Activated CD8-positive, alpha-beta memory T cell treated with anti-CD3 and anti-CD28 coated beads for 24 hours (primary cell): ENCODE data around the gene TFAM.
"Not testable (repeated sequence)": the region's sequence is repeated elsewhere in the genome, so short reads cannot be mapped to it uniquely, and the experiment has no call there.

ENCODE experiments used
- DNase-seq: peaks from one replicate; pipeline ENCODE4 v3.0.0-alpha.2; 2020

TFAM gene

DNA sequence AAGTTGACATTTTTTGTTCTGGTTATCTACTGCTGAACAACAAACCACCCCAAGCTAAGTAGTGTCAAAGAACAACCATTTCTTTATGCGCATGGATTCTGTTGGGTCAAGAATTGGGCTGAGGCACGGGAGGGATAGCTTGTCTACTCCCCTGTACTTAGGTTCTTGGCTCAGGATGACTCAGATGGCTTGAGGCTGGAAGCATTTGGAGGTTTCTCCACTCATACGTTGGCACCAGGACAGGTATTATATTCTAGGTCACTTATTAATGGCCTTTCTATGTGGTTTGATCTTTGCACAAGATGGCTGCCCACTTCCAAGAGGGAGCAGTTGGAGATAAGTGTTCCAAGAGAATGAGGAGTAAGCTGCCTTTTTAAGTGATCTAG lies 11.8 kb upstream of the TFAM start:
- DNase-seq, result no peak

DNA sequence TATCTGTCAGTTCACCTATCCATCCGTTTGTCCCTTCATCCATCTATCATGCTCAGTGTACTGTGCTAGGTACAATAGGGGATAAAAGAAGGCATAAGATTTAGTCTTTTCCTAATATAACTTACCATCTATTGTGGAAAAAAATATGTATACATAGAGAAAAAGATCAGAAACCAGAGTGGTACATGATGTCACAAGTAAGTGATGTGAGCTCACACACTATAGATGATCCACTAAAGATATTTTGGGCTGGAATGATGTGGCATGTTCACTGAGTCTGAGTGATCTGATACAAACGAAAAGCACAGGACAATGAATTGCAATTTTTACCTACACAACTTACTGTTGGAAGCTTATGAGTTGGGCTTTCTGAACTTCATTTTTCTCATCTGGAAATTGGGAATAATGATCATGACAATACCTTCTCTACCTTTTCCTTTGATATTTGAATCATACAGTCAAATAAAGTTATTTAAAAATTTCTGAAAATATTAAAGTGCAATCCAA lies 2.7 kb upstream of the TFAM start:
- DNase-seq, result no peak

GRCh38 chr10:58384095-58384494 lies 1.1 kb upstream of the TFAM start:
- DNase-seq, result no peak

DNA sequence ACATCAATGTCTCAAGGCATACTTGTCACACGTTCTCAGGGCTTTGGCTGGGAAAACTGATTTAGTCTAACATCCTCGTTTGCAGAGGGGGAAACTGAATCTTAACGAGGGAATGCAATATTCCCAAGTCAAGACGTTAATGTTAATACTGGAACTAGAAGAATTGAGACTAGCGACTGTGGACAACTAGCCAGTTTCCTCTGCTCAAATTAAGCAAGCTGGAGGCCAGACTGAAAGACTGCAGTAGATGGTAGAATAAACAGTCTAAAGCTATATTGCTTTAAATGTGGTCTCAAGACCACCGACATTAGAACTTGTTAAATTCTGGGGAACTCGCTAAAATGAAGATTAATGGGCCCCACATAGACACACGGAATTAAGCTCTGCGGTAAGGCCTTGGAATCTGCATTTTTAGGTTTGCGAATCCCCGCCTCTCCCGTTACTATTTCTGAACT lies 639 bp upstream of the TFAM start:
- DNase-seq, result no peak

GRCh38 chr10:58385784-58386112 lies 538 bp downstream of the TFAM start:
- no peak for DNase-seq

DNA sequence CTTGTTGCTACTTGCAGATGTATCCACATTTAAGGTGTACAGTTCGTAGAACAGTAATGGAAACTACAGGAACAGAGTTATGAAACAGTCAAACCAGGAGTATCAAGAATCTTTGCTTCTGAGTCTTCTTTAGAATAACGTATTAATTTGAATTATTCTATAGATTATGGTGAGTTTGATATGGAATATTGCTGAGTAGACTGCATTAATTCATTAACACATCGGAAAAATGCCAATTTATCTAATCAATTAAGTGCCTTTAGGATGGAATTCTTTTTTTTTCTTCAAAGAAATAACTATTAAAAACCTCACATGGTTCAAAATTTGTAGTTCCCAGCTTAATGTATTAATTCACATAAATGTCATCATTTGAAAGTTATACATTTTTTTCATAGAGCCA lies 3.8 kb downstream of the TFAM start:
- DNase-seq, result no peak

DNA sequence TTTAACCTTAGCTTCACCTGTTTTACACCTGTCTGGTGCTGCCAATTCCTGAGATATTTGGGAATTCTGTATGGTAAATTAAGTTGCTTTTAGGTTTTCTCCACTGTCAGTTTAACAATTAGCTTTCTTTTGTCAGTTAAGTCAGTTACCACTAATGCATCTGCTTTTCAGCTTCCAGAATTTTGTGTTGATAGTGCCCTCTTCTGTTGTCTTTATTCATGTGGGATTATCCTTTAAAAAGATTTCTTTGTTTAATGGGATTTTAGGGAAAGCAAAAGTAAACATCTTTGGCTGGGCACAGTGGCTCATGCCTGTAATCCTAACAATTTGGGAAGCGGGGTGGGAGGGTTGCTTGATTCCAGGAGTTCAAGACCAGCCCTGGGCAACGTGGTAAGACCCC lies 8.1 kb downstream of the TFAM start:
- DNase-seq, result no peak

DNA sequence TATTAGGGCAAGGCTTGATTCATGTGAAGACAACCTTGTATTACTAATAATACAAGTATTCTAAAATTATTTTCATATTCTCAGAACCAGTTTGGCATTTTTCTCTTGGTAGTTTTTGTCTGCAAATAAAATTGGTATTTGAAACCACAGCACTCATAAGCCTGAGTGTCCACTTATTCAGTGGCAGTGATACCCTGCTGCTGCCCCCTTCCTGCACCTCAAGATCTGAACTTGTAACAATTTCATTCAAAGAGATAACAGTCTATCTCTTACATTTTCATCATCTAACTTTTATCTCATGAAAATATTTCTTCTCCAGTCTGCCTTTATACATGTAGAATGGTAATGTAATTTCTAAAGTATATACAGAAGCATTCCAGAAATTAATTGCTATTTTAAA lies 9.3 kb downstream of the TFAM start:
- DNase-seq, result no peak

- no peak for DNase-seq
These were observed 10.8 kb downstream of the TFAM start for GRCh38 chr10:58396057-58396456.

DNA sequence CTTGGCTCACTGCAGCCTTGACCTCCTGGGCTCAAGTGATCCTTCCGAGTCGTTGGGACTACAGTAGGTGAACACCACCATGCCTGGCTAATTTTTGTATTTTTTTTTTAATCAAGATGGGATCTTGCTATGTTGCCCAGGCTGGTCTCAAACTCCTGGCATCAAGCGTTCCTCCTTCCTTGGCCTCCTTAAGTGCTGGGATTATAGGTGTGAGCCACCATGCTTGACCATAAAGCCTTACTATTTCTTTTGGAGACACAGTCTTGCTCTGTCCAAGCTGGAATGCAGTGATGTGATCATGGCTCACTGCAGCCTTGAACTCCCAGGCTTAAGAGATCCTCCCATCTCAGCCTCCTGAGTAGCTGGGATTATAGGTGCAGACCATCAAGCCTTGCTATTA lies 12.6 kb downstream of the TFAM start:
- DNase-seq, result no peak

DNA sequence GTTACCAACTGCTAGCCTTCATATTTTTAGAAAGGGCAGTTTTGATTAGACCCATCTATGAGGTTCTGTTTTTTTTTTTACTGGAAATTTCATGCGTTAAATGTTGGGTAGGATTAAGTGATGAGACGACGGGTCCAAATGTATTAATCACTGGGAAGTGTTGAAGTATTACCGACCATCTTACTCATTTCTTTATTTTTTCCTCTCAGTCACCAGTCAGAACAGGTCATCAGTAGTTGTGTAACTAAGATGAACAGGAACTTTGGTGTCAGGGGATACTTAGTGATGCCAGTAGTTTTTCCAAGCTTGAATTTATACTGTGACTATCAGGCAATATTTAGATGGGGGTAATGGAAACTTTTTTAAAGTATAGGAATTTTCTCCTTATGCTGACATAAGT lies 14.2 kb downstream of the TFAM start:
- no peak for DNase-seq

- no peak for DNase-seq
These were observed 15.4 kb downstream of the TFAM start for GRCh38 chr10:58400609-58401008.

DNA sequence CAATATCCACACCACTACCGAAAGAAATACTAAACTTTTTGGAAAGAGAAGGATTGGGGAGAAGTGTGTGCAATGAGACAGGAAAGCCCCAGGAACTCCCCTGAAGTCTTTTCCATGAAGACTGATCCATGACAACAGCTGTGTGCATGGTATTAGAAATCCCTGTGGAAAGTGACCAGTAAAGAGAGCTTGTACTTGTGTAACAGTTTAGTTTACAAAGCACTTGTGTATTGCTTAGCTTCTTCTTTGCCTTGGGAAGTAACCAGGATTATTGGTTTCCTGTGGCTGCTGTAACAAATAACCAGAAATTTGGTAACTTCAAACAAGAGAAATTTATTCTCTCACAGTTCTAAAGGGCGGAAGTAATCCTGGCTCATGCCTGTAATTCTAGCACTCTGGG lies 18.8 kb downstream of the TFAM start:
- no peak for DNase-seq

DNA sequence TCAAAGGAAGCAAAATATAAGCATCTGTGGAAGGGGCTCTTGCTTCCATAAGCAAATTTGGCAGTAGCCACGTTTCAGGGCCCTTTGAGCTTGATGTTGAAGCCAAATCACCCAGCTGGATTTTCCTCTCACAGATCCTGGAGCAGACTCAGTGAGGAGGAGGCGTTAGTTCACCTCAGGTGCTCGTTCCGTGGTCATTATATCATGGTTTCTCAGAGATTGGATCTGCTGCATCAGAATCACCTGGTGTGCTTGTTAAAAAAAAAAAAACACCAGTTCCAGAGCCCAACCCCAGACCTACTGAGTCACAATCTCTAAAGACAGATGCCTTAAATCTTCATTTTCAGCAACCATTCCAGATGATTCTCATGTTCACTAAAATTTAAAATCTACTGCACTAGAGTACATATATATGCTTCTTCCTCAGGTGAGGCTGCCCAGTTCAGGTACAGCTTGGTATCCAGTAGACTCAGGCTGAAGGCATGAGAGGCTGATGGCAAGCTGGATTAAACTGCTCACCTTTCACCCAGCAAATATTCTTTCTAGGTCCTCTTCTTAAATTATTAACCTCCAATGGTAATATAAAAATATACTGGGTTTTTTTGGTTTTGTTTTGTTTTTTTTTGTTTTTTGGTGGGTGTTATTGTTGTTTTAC lies 24.9 kb downstream of the TFAM start:
- no peak for DNase-seq

GRCh38 chr10:58412502-58412961 lies 27.3 kb downstream of the TFAM start:
- DNase-seq, result no peak

DNA sequence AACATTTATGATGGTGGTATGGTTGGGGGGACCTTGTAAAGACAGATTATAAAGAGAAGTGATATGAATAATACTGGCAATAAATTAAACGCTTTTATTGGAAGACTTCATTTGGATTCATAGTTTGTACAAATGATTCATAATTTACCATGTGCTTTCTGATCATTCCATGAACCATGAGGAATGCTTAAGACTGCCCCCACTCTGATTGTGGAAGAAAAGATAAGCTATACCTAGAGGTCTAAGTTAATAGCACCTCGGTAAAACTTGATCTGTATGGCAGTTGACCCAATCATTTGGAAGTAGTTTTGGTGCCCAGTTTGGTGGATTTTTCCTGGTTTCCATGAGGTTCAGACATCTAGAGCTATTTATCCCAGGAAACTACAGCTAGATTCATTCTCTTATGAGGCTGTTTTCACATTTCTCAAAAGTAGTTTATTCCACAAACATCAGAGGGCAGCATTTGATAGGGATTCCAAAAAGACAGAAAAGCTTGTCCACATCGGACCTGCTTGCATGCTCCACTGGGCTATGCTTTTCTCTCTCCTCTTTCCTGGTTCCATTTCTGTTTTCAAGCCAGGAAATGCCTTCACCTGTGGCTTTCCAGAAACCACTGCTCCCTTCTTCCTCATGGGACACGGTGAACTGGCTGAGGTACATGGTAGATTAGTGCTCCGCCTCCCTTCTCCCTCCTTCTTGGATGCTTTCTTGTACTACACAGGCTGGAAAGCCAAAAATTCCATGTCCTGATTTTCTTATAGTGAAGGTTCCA lies 29.2 kb downstream of the TFAM start:
- no peak for DNase-seq

DNA sequence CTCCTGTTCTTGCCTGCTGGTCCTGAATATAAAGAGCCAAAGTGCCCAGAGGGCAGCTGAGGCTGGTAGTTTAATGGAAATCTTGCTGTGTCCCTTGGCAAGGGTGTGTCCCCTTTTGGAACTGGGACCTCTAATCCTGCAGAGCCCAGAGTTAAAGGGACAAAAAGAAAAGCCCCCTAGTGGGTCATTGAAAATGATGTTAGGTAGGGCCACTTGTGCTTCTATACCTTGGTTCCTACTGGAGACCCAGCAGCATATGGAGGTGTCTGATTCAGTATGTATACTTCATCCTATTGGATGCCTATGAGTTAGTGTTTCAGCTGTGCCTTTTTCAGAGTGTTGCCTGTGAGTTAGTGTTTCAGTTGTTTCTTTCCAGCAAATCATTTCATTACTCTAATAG lies 30.5 kb downstream of the TFAM start:
- no peak for DNase-seq

GRCh38 chr10:58417902-58418301 lies 32.7 kb downstream of the TFAM start:
- DNase-seq, result not testable (repeated sequence)

- no peak for DNase-seq
These were observed 39.0 kb downstream of the TFAM start for GRCh38 chr10:58424176-58424575.

GRCh38 chr10:58428436-58428835 lies 43.2 kb downstream of the TFAM start:
- not testable (repeated sequence) for DNase-seq

DNA sequence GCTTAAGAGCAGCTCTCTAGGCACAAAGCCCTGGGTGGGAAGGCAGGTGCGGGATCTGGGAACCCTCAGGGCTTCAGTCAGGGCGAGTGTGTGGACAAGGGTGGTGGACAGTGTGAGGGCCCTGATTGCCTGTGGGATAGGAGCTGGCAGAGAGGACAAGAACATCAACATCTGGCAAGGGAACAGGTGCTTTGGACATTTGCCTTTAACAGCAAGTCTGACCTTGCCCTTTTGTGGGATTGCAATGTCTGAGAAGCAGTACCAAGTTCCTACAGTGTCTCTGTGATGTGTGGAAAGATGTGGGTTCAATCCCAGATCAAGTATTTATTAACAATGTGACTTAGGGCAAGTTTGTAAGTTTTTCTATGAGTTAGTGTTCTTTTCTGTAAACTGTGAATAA lies 46.7 kb downstream of the TFAM start:
- DNase-seq, result no peak

GRCh38 chr10:58433066-58433465 lies 47.9 kb downstream of the TFAM start:
- no peak for DNase-seq

DNA sequence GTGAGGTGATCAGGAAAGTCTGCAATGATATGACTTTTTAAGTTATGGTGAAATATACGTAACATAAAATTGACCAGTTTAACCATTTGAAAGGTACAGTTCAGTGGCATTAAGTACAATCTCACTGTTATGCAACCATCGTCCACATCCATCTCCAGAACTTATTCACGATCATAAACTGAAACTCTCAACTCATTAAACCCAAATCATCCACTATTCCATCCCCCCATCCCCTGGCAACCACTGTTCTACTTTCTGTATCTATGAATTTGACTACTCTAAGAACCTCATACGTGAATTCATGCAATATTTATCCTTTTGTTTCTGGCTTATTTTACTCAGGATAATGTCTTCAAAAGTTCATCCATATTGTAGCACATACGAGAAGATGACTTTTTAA lies 48.4 kb downstream of the TFAM start:
- no peak for DNase-seq

GRCh38 chr10:58435297-58435985 lies 50.2 kb downstream of the TFAM start:
- DNase-seq, result no peak
